OCI-LY1 (cell line): ENCODE measurements around the gene LRRC74A.

Source experiments
- CTCF ChIP-seq: fragments of 200-600 bp; sonication (generic), shearing (Covaris generic); IDR thresholded peaks from 2 replicates; pipeline ENCODE4 v1.5.1; 2017; ENCODE audit warnings: mild to moderate bottlenecking, antibody characterized with exemption, low read length, moderate library complexity, mixed read lengths
- EZH2 ChIP-seq: fragments of 200-600 bp; sonication (generic), shearing (Covaris generic); IDR thresholded peaks from 2 replicates; pipeline ENCODE4 v1.8.0; 2017; ENCODE audit warnings: borderline replicate concordance, mixed run types, mild to moderate bottlenecking, antibody characterized with exemption, low read length, moderate library complexity, mixed read lengths

DNA sequence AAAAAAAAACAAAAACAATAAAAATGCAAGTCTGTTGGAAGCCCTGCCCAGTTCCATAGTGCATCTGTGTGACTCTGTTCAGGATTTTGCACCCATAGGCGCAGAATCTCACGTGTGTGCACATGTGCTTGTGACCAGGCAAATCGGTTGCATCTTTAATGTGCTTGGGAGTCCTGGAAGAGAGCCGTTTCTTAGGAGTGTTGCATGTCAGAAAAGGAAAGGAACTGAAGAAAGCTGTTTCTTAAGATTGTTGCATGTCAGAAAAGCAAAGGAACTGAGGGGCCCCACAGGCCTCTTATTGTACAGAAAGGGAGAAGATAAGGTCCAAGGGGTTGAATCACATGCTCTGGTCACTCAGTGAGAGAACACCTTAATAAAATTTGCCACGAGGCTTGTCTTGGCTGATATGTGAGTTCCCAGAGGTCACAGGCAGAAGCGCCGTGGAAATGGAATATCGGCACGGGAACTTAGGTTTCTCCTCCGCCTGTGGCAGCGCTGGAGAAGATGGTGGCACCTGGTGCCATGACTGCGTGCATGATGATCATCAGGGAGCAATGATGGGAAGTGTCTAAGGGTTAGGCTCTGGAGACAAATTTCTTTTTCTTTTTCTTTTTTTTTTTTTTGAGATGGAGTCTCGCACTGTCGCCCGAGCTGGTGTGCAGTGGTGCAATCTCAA lies 90.0 kb downstream of the LRRC74A start:
- TF ChIP-seq CTCF = no peak
- TF ChIP-seq EZH2 = no peak
